CD1c-positive myeloid dendritic cell (primary cell): ENCODE results near the gene ACD.

ENCODE experiments used
- DNase-seq: peaks from one replicate; pipeline ENCODE4 v3.0.0-alpha.2; 2016; ENCODE audit errors: extremely low spot score

Gene ACD

DNA sequence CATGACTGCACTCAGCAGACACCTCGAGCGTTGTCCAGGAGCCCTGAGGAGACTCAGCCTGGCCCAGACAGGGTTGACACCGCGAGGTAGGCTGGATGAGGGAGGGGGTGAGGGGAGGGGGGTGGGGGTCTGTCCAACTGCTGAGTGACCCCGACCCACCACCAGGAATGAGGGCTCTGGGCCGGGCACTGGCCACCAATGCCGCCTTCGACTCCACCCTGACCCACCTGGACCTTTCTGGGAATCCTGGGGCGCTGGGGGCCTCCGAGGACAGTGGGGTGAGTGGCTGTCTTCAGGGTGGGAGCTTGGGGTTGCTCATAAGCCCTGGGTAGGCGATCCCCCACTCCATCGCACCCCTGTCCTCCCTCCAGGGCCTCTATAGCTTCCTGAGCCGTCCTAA, 12.4 kb downstream of the ACD start:
- no peak for DNase-seq

DNA sequence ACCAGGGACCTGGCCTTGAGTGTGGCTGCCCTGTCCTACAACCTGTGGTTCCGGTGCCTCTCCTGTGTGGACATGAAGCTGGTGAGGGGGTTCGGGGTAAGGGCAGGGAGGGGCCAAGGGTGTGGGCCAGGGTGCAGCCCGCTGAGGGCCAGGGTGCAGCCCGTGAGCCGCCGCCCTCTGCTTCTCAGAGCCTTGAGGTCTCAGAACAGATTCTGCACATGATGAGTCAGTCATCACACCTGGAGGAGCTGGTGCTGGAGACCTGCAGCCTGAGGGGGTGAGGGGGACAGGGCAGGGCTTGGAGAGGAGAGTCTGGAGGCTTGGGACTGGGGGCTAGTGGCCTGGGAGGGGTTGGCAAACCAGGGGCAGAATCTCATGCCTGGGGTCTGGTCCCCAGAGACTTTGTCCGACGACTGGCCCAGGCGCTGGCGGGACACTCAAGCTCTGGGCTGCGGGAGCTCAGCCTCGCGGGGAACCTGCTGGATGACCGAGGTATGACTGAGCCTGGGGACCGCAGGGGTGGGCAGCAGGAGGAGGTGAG, 12.9 kb downstream of the ACD start:
- no peak for DNase-seq

GRCh38 chr16:67645397-67646121, 14.5 kb downstream of the ACD start:
- no peak for DNase-seq

- DNase-seq, result no peak
Observed at GRCh38 chr16:67644038-67644437, 16.0 kb downstream of the ACD start.

GRCh38 chr16:67641779-67642708, 18.0 kb downstream of the ACD start:
- DNase-seq, result no peak

- DNase-seq, result no peak
Observed at GRCh38 chr16:67637625-67638024, 22.4 kb downstream of the ACD start.

DNA sequence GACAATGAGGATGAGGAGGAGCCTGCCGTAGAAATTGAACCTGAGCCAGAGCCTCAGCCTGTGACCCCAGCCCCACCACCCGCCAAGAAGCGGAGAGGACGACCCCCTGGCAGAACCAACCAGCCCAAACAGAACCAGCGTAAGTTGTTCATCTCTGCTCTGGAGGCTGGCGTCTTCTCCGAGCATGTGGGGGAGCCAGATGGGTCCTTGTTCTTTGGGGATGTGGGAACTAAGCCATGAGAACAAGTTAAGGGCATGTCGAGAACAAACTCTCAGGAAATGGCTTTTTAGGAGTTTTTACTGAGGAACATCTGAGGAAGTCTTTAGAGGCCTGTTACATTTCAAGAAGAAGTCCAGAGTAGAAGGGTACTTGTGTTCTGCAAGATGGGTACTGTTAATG, 23.3 kb downstream of the ACD start:
- DNase-seq, result no peak

GRCh38 chr16:67632415-67633172, 27.5 kb downstream of the ACD start:
- DNase-seq, result no peak

- DNase-seq, result no peak
Observed at GRCh38 chr16:67628216-67628615, 31.8 kb downstream of the ACD start.

DNA sequence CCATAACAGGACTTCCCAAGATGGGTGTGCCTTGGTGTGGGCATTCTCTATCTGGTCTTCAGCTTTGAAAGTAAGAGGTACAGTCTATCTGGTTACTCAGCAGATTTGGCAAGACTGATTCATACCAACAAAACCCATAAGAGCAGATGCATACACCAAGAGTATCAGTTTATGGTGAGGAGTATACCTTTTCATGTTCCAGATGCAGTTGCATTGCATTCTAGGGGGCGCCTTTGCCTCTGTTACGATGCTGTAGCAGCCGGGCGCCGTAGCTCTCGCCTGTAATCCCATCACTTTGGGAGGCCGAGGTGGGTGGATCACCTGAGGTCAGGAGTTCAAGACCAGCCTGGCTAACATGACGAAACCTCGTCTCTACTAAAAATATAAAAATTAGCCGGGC, 46.3 kb downstream of the ACD start:
- DNase-seq, result no peak

DNA sequence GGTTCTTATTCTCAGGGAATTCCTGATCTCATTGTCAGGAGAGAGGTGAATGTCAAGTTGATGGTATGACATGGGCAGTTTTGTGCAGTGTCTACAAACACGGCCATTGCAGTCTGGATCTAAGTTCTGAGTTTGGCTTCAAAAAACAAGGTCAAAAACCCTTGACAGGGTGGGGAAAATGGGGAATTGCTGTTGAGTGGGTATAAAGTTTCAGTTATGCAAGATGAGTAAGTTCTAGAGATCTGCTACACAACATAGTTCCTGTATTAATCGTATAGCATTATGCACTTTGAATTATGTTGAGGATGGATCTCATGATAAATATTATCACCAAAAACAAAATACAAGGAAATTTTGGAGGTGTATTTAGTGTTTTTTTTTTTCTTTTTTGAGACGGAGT, 51.7 kb downstream of the ACD start:
- DNase-seq, result peak; percentile 74
